ENCODE measurements around the gene CNIH3.
"Not testable (repeated sequence)": the region's sequence is repeated elsewhere in the genome, so short reads cannot be mapped to it uniquely, and the experiment has no call there.

CNIH3 gene

DNA sequence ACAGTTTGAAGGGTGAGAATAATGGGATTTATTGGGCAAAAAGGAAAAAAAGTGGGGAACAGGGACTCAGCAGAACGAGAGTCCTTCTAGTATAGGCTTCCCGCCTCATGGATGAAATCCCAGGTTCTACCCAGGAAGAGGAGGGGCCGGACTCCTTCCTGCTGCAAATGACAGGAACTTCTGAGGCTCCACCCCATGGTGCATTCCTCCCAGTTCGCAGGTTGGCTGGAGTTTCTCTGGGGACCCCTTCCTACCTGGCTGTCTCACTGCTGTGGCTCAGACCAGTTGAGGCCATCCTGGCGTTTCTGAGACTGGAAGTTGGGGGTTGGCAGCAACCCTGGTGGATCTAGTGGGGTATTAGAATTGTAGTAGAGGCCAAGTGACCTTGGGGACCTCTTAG, 27.5 kb downstream of the CNIH3 start:
- no peak for DNase-seq (ENCODE audit: low read depth in 2 of 2)

DNA sequence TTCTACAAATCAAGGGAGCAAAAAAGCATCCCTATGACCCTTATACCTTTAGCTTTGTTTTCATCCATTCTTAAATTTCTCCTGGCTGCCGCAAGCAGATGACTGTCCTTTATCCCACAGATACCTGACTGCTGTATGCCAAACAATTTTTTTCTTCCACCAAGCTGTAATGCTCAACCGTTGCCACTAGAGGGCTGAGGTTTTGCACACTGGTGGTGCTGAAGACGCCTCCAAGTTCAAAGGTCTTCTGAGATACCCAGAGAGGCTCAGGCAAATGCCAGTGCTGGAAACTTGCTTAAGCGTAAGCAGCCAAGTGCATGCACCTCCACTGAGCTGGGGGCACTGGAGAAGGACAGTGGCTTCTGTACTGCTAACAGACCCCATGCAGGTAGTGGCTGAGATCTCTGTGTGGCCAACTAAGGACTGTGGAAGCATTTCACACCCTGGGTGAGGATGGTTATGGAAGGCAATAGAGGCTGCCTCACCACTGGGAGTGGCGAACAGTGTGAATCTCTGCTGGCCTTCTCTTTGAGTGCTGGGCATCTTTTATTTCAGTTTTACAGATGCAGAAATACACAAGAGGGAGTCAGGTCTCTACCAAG, 28.5 kb downstream of the CNIH3 start:
- DNase-seq (ENCODE audit: low read depth in 2 of 2) = peak; percentile 18 to 20

DNA sequence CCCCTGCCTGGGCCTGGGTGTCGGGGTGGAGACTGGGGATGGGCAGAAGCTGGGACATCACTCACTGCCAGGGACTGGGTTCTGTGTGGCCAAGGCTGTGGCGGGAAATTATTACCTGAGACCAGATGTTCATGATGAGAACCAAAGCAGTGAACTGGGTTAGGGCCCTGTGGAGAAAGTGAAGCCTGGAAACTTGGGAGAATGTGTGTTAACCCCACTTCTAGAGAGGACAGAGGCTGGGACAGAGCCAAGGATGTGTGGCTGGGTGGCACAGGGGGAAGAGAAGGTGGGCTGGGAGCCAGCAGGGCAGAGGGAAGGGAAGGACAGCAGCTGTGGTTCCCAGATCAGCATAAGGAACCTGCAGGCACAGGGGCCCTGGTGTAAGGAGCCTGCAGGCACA, 31.3 kb downstream of the CNIH3 start:
- no peak for DNase-seq (ENCODE audit: low read depth in 2 of 2)

DNA sequence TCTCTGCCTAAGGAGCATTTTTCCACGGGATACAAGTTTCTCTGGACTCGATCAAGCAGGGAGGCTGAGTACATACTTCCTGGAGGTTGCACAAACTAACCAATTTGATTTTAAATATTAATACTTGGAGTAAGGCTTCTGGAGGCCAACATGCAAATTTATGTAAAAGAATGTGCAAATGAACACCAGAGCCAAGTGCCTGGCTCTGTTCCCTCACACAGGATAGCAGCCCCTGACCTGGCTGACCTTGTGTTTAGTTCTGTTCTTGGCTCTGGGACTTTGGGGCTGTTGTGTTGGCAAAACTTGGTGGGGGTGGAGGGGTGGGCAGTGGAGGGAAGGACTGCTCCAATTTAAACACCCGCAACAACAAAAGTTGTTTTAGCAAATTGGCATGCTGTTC, 34.2 kb downstream of the CNIH3 start:
- DNase-seq (ENCODE audit: low read depth in 2 of 2) = no peak

DNA sequence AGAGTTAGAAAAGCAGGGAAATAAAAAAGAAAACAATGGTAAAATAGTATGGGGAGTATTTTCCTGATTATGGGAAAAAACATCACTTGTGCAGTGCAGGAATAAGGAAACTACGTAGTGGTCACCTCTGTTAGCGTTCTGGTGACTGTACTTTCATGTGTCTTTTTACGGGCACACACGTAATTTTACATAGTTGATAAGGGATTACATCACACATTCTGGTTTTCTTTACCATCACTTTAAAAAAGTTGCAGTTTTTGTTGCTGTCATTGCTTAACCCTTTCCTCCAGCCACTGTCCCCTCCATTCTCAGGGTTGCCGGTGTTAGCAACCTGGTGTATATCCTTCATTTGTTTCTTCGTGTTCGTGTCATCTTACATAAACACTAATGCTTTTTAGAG, 35.1 kb downstream of the CNIH3 start:
- DNase-seq (ENCODE audit: low read depth in 2 of 2) = no peak

DNA sequence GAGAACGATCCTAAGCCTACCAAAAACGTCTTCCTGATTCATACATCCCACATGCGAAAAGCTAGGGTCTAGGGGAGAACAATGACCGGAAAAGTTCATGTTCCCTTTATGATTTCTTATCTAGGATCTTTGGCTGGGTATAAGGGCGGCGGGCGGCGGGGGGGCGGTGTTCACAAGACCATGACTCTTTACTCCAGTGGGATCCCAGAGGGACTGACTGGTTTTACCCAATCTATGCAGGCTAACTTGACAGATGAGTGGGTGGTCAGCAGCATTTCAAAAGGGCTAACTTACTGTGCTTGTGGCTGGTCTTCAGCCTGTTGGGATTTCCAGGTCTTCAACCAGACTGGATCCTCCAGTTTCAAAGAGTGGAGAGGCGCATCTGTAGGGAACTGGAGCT, 40.3 kb downstream of the CNIH3 start:
- no peak for DNase-seq (ENCODE audit: low read depth in 2 of 2)

DNA sequence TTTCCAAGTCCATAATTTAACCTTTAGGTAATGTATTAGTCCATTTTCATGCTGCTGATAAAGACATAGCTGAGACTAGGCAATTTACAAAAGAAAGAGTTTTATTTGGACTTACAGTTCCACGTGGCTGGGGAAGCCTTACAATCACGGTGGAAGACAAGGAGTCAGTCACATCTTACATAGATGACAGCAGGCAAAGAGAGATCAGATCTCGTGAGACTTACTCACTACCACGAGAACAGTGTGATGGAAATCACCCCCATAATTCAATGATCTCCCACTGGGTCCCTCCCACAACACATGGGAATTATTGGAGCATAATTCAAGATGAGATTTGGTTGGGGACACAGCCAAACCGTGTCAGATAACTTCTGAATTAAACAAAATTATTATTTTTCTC, 44.0 kb downstream of the CNIH3 start:
- no peak for DNase-seq (ENCODE audit: low read depth in 2 of 2)

DNA sequence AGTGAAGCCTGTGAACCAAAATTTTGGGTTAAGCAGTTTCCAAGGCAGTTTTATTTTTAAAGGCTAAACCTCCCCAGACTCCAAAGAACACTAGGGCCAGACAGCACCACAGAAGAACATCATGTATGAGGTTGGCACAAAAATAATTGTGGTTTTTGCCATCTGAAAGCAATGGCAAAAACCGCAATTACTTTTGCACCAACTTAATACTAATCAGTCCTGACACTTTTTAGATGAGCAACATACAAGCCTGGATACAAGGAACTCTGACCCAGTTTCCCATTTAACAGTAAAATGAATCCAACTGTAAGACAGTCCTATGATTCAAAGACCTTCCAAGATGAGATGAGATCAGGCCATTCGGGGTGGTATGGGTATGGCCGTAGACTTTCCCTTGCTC, 46.8 kb downstream of the CNIH3 start:
- DNase-seq (ENCODE audit: low read depth in 2 of 2) = no peak

DNA sequence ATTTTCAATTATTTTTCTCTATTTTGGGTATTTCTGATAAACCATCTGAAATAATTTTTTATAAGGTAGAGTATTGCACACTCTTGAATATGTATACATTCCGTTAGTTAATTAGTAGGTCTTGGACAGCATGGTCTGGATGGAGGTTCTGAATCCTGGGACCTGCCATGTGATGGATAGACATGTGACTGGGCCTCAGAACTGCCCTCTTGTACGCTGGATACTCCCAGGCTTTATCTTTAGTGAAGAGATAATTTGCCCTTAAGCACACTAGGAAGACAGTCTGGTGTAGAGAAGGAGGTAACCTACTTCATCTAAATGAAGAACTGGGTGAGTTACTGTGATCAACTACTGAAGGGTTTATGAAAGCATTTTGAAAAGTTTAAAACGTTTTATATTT, 48.9 kb downstream of the CNIH3 start:
- no peak for DNase-seq (ENCODE audit: low read depth in 2 of 2)

DNA sequence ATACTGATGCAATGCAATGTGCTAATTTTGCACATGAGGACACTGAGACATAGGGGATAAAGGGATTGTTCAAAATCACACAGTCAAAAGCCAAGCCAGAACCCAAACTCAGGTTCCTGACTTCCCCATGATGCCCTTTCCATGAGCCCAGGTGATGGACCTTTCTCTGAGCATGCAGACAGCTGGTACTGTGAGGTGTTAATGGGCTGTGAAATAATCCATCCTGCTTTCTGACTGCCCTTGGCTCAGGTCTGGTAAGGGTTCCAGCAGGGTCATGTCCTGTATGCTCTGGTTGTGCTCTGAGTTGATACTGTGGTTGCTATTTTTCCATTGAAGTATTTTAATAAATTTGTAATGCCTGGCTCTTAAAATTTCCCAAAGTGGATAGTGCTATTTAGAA, 50.0 kb downstream of the CNIH3 start:
- no peak for DNase-seq (ENCODE audit: low read depth in 2 of 2)

DNA sequence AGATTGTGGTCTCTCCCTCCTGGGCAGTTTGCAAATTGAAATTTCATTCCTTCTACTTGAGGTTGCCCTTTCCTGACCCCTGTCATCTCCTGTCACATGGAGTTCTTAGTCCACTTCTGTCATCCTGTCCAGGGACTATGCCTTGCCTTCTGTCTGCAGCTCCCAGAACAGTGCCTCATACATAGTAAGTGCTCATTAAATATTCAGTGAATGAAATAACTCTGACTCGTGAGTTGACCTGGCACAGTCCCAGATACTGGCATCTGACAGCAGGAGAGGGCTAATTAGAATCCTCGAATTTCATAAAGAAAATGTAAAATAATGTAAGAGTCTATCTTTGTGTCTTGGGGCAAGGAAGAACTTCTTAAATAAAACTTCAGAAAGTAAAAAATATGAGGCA, 50.8 kb downstream of the CNIH3 start:
- DNase-seq (ENCODE audit: low read depth in 2 of 2) = no peak

DNA sequence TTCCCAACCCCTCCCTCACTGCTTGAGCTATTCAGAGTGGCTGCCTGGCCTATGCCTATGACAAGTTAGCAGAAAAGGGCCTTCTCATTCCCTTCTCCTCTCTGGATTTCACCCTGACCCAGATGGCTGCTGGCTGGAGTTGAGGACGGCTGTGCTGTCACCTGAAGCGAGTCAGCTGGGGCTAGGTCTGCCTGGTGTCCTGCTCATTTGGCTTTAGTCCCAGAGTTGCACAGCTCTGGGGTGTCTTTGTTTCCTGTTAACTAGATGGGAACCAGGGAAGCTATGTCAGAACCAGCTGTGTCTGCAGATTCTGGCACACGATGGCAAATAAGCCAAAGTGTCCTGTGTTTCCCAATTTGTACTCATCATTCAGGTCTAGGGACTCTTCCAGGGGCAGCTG, 52.9 kb downstream of the CNIH3 start:
- DNase-seq (ENCODE audit: low read depth in 2 of 2) = no peak

DNA sequence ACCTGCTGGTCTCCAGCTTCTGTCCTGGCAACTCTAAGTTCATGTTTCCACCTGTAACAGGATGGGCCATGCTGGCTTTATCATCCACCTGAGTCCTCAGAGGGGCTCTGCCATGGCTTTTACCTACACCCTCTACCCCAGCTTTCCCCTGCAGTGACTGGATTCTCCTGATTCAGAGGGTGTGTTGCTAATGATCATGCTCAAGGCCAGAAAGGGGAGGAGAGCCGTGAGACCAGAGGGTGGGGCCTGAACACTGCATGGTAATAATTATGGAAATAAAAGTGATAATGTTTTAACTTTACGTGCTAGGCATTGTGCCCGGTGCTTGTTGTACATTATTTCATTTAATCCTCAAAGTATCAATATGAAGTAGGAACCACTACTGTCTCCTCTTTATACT, 53.3 kb downstream of the CNIH3 start:
- DNase-seq (ENCODE audit: low read depth in 2 of 2) = no peak

DNA sequence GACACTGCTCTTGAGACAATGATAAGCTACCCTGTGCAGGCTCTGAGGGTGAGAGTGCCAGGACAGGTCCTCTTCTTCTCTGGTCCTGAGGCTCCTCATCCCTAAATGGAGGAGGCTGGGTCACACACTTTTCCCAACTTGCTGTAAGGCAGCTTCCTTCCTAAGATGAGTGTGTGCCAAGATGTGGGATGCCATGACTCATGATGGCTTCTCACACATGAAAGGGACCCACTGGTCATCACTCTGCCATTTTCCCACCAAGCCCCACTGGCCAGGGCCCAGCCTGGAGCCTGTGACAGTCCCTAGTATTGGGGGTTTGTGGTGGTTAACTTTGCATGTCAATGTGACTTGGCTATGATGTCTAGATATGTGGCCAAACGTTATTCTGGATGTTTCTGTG, 54.4 kb downstream of the CNIH3 start:
- no peak for DNase-seq (ENCODE audit: low read depth in 2 of 2)

DNA sequence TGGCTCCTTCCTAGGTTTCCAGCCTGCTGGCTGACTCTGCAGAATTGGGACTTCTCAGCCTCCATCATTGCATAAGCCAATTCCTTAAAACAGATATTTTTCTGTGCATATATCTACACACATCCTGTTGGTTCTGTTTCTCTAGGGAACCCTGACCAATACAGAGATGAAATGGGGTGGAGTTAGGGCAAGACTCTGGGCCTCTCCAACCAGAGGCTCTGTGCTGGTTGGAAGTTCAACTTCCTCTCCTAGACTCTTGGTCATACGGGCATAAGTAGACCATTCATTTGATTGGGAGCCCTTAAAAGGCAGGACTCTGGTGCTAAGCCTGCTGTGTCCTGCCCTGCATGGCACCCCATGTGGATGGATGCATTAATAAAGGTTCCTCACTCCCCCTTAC, 55.0 kb downstream of the CNIH3 start:
- no peak for DNase-seq (ENCODE audit: low read depth in 2 of 2)

DNA sequence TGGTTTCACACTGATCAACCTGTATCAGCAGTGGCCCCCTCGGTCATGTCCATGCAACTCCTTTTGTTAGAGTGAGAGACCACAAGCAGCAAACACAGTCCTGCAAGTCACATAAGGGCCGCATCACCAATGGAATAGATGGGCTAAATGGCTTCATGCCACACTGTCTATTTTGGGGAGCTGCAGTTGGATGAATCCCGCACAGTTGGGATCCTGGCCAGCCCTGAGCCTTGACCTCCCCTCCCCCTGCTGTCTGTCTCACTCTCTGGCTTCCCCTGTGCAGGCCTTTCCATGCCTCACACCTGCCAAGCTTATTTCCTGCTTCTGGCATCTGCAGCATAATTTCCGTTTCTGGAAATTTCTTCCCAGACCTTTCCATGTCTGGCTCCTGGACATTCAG, 57.0 kb downstream of the CNIH3 start:
- DNase-seq (ENCODE audit: low read depth in 2 of 2) = no peak

DNA sequence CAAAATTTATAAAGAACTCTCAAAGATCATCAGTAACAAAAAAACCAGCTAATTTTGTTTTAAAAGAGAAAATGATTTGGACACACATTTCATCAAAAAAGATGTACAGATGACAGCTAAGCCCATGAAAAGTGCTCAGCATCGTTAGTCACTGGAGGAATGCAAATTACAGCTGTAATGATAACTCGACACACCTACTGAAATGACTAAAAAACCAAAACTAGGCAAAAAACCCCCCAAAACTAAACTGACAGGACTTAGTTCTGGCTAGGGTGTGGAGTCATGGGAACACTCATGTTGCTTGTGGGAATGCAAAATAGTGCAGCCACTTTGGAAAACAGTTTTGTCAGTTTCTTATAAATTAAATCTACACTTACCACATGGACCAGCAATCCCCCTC, 59.5 kb downstream of the CNIH3 start:
- DNase-seq (ENCODE audit: low read depth in 2 of 2) = no peak

DNA sequence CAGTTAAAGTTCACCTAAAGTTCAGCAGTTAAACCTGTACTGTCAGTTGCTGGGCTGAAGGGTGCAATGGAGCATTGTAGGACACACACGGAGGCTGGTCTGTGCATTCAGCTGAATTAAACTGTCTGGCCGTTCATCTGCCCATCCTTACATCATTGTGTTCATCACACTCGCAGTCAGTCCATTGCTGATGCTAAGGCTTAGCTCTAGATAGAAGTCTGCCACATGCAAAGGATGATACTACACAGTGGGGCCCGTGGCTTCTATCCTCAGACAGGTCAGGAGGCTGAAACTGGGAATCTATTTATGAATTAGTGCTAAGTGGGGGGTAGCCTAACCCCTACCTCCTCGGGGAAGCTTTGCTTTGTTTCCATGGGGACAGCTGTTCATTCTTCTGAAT, 60.4 kb downstream of the CNIH3 start:
- no peak for DNase-seq (ENCODE audit: low read depth in 2 of 2)

DNA sequence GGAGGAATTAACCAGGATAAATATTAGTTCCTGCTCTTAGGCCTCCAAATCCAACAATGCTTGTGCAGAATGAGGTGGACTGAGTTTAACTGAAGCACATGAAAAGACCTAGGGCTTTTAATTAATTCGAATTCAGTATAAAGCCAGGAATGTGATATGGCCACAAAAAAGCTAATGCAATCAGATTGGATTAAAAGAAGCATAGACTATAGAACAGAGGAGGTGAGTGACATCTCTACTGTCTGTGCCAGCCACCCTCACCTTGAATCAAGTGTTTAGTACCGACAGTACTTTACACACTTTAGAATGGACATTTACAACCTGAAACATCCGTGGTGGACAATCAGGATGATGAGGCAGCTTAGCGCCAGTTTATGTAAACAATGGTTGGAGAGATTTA, 62.1 kb downstream of the CNIH3 start:
- no peak for DNase-seq (ENCODE audit: low read depth in 2 of 2)

DNA sequence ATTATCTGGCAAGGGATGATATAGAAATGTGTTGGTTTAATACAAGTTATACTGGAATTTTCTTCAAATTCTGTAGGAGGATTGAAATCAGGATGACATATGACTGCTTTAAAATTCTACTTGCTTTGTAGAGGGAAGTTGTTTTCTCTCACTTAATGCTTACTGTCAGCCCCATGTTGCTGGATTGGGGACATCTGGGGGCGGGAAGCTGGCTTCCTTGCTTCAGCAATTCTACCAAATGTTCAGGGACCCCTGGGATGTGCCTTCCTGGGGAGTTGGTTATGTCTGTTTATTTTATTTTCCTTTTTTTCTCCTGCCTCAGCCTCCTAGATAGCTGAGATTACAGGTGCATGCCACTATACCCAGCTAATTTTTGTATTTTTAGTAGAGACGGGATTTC, 63.5 kb downstream of the CNIH3 start:
- no peak for DNase-seq (ENCODE audit: low read depth in 2 of 2)

DNA sequence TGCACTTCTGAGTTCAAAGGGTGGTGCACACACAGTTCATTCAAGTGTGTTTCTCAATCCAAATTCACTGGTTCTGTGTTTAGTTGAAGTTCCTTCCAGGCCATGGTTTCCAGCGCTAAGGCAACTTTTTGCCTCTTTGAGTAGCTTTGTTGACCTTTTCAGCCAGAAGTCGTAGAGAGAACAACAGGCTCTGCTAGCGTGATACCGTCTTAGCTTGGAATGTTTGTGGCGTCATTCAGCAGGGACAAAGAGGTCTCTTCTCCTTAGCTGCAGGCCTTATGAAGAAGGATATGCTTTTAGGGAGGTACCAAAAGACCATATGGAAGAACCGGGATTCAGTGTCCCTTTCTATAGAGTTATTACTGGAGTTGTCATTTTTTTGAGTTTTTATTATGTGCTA, 65.7 kb downstream of the CNIH3 start:
- DNase-seq (ENCODE audit: low read depth in 2 of 2) = no peak

DNA sequence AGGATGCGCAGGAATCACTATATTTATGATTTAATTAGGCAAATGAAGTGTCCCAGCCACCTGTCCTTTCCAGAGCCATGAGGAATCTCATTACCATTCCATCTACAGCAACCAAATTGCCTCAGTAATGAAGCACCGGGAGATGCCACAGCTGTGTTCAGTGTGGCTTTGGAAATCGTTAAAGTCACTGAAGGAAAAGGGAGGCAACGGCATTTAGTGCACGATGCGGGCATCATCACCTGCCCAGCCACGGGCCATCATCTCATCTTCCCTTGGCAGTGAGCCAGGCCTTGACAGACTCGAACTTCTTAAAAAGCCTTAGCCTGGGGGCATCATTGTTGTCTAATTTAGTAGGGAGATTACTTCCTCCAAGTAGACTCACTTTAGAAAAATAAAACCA, 67.8 kb downstream of the CNIH3 start:
- no peak for DNase-seq (ENCODE audit: low read depth in 2 of 2)

DNA sequence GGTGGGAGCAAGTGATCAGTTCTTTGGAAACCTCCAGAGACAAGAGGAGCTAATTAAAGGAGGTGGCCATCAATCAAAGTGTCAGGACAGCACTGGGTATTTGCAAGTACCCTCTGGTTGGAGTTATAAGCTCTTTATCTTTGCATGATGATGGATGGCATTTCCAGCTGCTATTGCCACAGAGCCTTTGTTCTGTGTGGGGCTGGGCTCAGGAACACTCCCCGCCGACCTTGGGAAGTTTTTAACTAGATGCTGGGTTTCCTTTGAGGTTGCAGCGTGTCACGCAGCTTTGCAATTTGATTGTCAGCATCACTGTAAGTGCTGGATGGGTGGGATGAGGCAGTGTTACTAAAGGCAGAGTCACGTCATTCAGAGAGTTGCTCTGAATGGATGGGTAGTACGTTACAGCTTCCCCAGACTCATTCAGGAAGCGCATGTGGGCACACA, 68.9 kb downstream of the CNIH3 start:
- DNase-seq (ENCODE audit: low read depth in 2 of 2) = no peak

DNA sequence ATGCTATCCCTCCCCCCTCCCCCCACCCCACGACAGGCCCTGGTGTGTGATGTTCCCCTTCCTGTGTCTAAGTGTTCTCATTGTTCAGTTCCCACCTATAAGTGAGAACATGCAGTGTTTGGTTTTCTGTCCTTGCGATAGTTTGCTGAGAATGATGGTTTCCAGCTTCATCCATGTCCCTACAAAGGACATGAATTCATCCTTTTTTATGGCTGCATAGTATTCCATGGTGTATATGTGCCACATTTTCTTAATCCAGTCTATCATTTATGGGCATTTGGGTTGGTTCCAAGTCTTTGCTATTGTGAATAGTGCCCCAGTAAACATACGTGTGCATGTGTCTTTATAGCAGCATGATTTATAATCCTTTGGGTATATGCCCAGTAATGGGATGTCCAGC, 70.0 kb downstream of the CNIH3 start:
- not testable (repeated sequence) for DNase-seq (ENCODE audit: low read depth in 2 of 2)

DNA sequence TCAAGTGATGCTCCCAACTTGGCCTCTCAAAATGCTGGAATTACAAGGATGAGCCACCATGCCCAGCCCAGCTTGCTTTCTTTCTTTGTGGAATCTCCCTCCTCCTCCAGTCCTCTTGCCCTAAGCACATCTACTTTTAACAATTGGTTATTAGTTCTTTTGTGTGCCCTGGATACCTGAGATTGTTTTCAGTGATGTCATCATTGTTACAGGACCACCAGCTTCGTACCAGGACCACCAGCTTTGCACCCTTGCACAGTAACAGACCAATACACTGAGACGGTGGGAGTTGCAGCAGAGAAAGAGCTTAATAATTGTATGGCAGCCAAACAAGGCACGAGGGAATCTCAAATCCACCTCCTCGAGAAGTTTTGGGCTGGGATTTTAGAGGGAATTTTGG, 71.3 kb downstream of the CNIH3 start:
- DNase-seq (ENCODE audit: low read depth in 2 of 2) = no peak
